ENCODE results near the gene CST1.
"Not testable (repeated sequence)": the region's sequence is repeated elsewhere in the genome, so short reads cannot be mapped to it uniquely, and the experiment has no call there.

The CST1 gene, protein sequence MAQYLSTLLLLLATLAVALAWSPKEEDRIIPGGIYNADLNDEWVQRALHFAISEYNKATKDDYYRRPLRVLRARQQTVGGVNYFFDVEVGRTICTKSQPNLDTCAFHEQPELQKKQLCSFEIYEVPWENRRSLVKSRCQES

GRCh38 chr20:23750786-23751185, at the start of gene CST1:
Gene CST1 (minus strand): TSS chr20:23750935. CDS start chr20:23750866, 69 bp downstream.
- H3K36me3 Mint-ChIP-seq (ENCODE audit: low read depth); H3K27me3 Mint-ChIP-seq; H3K27ac Mint-ChIP-seq; H3K4me1 Mint-ChIP-seq (ENCODE audit: low read depth); H3K9me3 Mint-ChIP-seq; intact Hi-C loops (cut with micrococcal nuclease); H3K4me3 Mint-ChIP-seq: not testable (repeated sequence)

DNA sequence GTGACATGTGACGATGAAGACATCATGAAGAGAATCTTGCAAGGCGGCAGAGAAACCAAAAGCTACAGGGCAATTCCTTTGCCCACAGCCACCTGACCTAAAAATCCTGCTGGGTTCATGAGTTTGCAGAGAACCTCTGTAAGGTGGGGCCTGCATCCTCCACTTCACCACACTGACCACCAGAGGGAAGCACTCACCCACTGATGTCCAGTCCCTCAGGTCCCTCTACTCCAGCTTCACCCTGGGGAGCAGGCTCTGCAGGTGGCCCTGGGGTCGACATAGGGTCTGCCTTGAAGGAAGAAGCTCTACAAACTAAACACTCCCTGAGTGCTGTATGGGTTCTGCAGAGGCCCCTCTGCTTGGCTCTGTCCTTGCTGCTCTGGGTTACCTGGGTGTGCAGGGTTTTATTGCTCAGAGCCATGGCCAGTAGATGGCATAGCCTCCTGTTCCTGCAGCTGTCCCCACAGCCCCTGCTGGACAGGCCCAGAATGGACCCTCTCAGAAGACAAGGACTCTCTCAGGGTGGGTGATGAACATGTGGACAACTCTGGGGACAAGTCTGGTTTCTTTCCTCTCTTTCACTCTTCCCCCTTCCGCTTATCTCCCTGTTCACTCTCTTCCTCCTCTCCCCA, 48.6 kb upstream of the CST1 start:
- H3K27me3 Mint-ChIP-seq; H3K36me3 Mint-ChIP-seq (ENCODE audit: low read depth); H3K9me3 Mint-ChIP-seq; H3K27ac Mint-ChIP-seq; H3K4me1 Mint-ChIP-seq (ENCODE audit: low read depth); intact Hi-C loops (cut with micrococcal nuclease); H3K4me3 Mint-ChIP-seq: not testable (repeated sequence)

- no peaks in the 10 kb centered on the region for H3K27me3 Mint-ChIP-seq
- H3K9me3 Mint-ChIP-seq = no peaks in the 10 kb centered on the region
- H3K27ac Mint-ChIP-seq = no peak overlapping the region
- H3K4me1 Mint-ChIP-seq (ENCODE audit: low read depth) = no peaks in the 10 kb centered on the region
- H3K36me3 Mint-ChIP-seq (ENCODE audit: low read depth) = no peaks in the 10 kb centered on the region
- intact Hi-C loops (cut with micrococcal nuclease) = no loop called here
- no peak overlapping the region for H3K4me3 Mint-ChIP-seq
Measured at GRCh38 chr20:23795526-23795925, 44.8 kb upstream of the CST1 start.

- no peak overlapping the region for H3K4me3 Mint-ChIP-seq
- H3K4me1 Mint-ChIP-seq (ENCODE audit: low read depth) = no peaks in the 10 kb centered on the region
Measured at GRCh38 chr20:23794841-23795240, 44.1 kb upstream of the CST1 start.

DNA sequence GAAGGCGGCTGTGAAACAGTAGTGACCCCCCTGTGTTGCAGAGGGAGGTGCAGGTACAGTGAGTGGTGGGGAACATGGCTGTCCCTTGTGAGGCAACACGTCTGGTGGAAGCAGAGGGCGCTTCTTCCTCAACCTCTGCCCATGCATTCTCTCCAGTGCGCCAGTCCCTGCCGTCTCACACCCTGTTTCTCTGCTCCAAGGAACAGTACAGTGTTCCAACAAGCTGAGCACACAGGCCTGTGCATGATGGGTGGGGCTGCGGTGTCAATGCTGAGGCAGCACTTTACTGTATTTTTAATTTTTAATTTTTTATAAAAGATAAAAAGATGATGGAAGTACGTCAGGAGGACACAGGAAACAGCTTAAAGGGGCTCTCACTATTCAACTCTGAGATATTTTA, 43.3 kb upstream of the CST1 start:
- intact Hi-C loops (cut with micrococcal nuclease) = no loop called here
- H3K36me3 Mint-ChIP-seq (ENCODE audit: low read depth) = no peaks in the 10 kb centered on the region
- no peaks in the 10 kb centered on the region for H3K4me1 Mint-ChIP-seq (ENCODE audit: low read depth)
- no peak overlapping the region for H3K4me3 Mint-ChIP-seq
- H3K27ac Mint-ChIP-seq = no peak overlapping the region
- H3K27me3 Mint-ChIP-seq = peaks cover 3% of the 10 kb centered on the region
- peaks cover 7% of the 10 kb centered on the region for H3K9me3 Mint-ChIP-seq

More at GRCh38 chr20:23794841-23795240, 44.1 kb upstream of the CST1 start:
- H3K27me3 Mint-ChIP-seq = no peaks in the 10 kb centered on the region
- intact Hi-C loops (cut with micrococcal nuclease) = no loop called here
- no peak overlapping the region for H3K27ac Mint-ChIP-seq
- H3K36me3 Mint-ChIP-seq (ENCODE audit: low read depth) = no peaks in the 10 kb centered on the region
- H3K9me3 Mint-ChIP-seq = no peaks in the 10 kb centered on the region

DNA sequence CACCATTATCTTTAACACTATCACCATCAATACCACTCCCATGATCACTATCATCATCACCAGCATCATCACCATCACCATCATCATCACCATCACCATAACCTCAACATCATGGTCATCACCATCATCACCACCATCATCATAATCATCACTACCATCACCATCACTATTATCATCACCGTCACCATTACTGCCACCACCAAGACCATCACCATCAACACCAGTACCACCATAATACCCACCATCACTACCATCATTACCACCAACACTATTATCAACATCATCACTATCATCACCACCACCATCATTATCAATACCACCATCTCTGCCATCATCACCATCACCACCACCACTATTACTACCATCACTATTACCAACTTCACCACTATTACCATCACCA, 32.7 kb upstream of the CST1 start:
- Mint-ChIP-seq H3K9me3 (no peaks in the 10 kb centered on the region), H3K36me3 (ENCODE audit: low read depth) (no peaks in the 10 kb centered on the region), H3K4me1 (ENCODE audit: low read depth) (no peaks in the 10 kb centered on the region), H3K4me3 (no peak overlapping the region), H3K27ac (no peak overlapping the region), H3K27me3 (peaks cover 1% of the 10 kb centered on the region)
- intact Hi-C loops (cut with micrococcal nuclease) = no loop called here

- intact Hi-C loops (cut with micrococcal nuclease) = no loop called here
- Mint-ChIP-seq H3K36me3 (ENCODE audit: low read depth) (no peaks in the 10 kb centered on the region), H3K4me1 (ENCODE audit: low read depth) (no peaks in the 10 kb centered on the region), H3K27ac (no peak overlapping the region), H3K9me3 (no peaks in the 10 kb centered on the region), H3K27me3 (peaks cover 1% of the 10 kb centered on the region), H3K4me3 (no peak overlapping the region)
Measured at GRCh38 chr20:23782366-23782983, 31.7 kb upstream of the CST1 start.

- H3K36me3 Mint-ChIP-seq (ENCODE audit: low read depth); H3K4me1 Mint-ChIP-seq (ENCODE audit: low read depth): not testable (repeated sequence)
Measured at GRCh38 chr20:23778676-23779075, 27.9 kb upstream of the CST1 start.

DNA sequence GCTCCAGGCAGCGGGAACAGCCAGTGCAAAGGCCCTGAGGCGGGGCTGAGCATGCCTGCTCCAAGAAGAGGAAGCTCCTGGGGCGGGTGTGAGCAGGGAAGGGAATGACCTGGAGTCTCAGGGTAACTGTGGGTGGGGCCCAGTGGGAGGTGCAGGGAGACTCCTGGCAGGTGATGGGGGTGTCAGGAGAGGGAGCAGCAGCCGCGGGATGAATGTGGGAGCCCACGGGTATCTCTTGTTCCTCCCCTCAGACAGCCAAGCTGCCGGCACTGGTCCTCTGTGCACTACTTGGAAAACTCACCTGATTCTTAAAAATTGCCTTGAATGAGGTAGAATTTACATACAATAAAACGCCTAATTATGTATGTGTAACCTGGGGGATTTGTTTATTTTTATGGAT, 26.6 kb upstream of the CST1 start:
- H3K9me3 Mint-ChIP-seq; H3K27me3 Mint-ChIP-seq; H3K27ac Mint-ChIP-seq; H3K4me3 Mint-ChIP-seq; H3K36me3 Mint-ChIP-seq (ENCODE audit: low read depth); H3K4me1 Mint-ChIP-seq (ENCODE audit: low read depth); intact Hi-C loops (cut with micrococcal nuclease): not testable (repeated sequence)

More at GRCh38 chr20:23778676-23779075, 27.9 kb upstream of the CST1 start:
- H3K4me3 Mint-ChIP-seq; intact Hi-C loops (cut with micrococcal nuclease); H3K27ac Mint-ChIP-seq; H3K27me3 Mint-ChIP-seq; H3K9me3 Mint-ChIP-seq: not testable (repeated sequence)

- intact Hi-C loops (cut with micrococcal nuclease) = no loop called here
- Mint-ChIP-seq H3K36me3 (ENCODE audit: low read depth) (no peaks in the 10 kb centered on the region), H3K9me3 (no peaks in the 10 kb centered on the region), H3K4me1 (ENCODE audit: low read depth) (no peaks in the 10 kb centered on the region), H3K27ac (no peak overlapping the region), H3K4me3 (no peak overlapping the region), H3K27me3 (peaks cover 5% of the 10 kb centered on the region)
Measured at GRCh38 chr20:23776067-23776771, 25.5 kb upstream of the CST1 start.

GRCh38 chr20:23774081-23774480, 23.3 kb upstream of the CST1 start:
- Mint-ChIP-seq H3K4me3 (no peak overlapping the region), H3K9me3 (no peaks in the 10 kb centered on the region), H3K36me3 (ENCODE audit: low read depth) (no peaks in the 10 kb centered on the region), H3K27ac (no peak overlapping the region), H3K4me1 (ENCODE audit: low read depth) (no peaks in the 10 kb centered on the region), H3K27me3 (peaks cover 5% of the 10 kb centered on the region)
- intact Hi-C loops (cut with micrococcal nuclease) = no loop called here

DNA sequence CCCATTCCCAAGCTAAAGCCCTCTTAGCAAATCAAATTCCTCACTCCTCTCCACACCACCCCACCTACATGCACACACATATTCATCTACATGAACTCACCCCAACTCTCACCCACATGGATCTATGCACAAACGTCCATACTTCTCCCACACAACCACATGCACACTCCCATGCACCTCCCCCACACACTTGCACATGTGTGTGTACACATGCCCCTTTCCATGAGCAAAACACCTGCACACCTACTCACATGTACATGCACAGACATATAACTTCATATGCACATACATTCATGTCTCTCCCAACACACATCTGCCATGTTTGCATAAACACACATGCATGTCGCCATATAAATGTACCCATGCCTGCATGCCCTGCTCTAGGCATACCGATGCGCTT, 22.8 kb upstream of the CST1 start:
- intact Hi-C loops (cut with micrococcal nuclease) = no loop called here
- H3K9me3 Mint-ChIP-seq = no peaks in the 10 kb centered on the region

DNA sequence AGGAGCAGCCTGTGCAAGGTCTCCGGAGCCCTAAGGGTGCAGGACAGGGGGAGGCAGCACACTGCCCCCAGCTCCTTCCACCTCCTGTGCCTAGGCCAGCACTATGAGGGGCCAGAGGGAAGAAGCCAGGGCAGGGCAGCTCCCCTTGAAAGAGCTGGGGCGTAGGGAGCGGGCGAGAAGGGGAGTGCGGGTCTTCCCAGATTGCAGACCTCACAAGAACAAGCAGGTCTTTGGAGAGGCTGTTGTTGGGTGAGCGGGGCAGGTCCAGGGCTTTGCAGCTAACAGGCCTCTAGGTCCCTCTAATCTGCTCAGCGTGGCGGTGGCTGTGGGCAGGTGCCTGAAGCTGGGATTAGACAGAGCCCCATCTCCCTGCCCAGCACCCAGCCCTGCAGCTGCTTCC, 22.4 kb upstream of the CST1 start:
- peaks cover 5% of the 10 kb centered on the region for H3K27me3 Mint-ChIP-seq
- no peaks in the 10 kb centered on the region for H3K36me3 Mint-ChIP-seq (ENCODE audit: low read depth)
- no peak overlapping the region for H3K4me3 Mint-ChIP-seq
- no peak overlapping the region for H3K27ac Mint-ChIP-seq
- no peaks in the 10 kb centered on the region for H3K9me3 Mint-ChIP-seq
- no peaks in the 10 kb centered on the region for H3K4me1 Mint-ChIP-seq (ENCODE audit: low read depth)
- intact Hi-C loops (cut with micrococcal nuclease) = no loop called here

More for the DNA sequence above, 22.8 kb upstream of the CST1 start:
- Mint-ChIP-seq H3K4me3 (no peak overlapping the region), H3K36me3 (ENCODE audit: low read depth) (no peaks in the 10 kb centered on the region), H3K27ac (no peak overlapping the region), H3K27me3 (peaks cover 5% of the 10 kb centered on the region), H3K4me1 (ENCODE audit: low read depth) (no peaks in the 10 kb centered on the region)

GRCh38 chr20:23772074-23772473, 21.3 kb upstream of the CST1 start:
- H3K36me3 Mint-ChIP-seq (ENCODE audit: low read depth) = no peaks in the 10 kb centered on the region
- H3K27ac Mint-ChIP-seq = no peak overlapping the region
- peaks cover 3% of the 10 kb centered on the region for H3K27me3 Mint-ChIP-seq
- H3K4me1 Mint-ChIP-seq (ENCODE audit: low read depth) = no peaks in the 10 kb centered on the region
- intact Hi-C loops (cut with micrococcal nuclease) = no loop called here
- no peak overlapping the region for H3K4me3 Mint-ChIP-seq
- H3K9me3 Mint-ChIP-seq = no peaks in the 10 kb centered on the region
